Endothelial cell of umbilical vein (primary cell): ENCODE results near the gene CAND1. TPM values are rescaled to one million over a fixed set of nuclear protein-coding genes. Genes with fewer than 3 reads are reported as not detected.

ENCODE experiments used
- BruUV-seq: library from RNA; stranded (reverse); fragments of 400-500 nt; replicated peaks from 2 replicates; lab custom pipeline; 2021; lab: Mats Ljungman, UMichigan
- CTCF ChIA-PET: fragments of 300-600, 350-600 bp; sonication (Branson Sonifier 250); formaldehyde crosslinking; loops from one replicate; lab custom pipeline; 2021; ENCODE audit warnings: antibody characterized with exemption, inconsistent platforms; lab: Charles Lee
- POLR2A ChIA-PET: fragments of 300-600, 350-600 bp; sonication (Branson Sonifier 250); formaldehyde crosslinking; loops from one replicate; lab custom pipeline; 2021; ENCODE audit warnings: antibody characterized with exemption, inconsistent platforms; lab: Charles Lee
- DNase-seq: peaks from one replicate; pipeline ENCODE4 v3.0.0-alpha.2; 2011; ENCODE audit warnings: low read depth, low spot score
- FAIRE-seq: peaks from 2 replicates; lab custom pipeline; 2011; peaks lifted over from hg19 to GRCh38; lab: Jason Lieb, UNC
- H2AFZ ChIP-seq: 2 replicates; pipeline ENCODE4 v1.6.0; 2012; ENCODE audit warnings: low read depth, low read length, control low read depth, inconsistent platforms
- H3K27ac ChIP-seq: 2 replicates; pipeline ENCODE4 v1.5.1; 2011; ENCODE audit warnings: low read depth, mild to moderate bottlenecking, control low read depth, low read length, moderate library complexity; ENCODE audit not compliant: insufficient read depth
- H3K27me3 ChIP-seq, 2 experiments: 2 replicates each; pipeline versions ENCODE4 v1.6.0 to v1.6.1; 2011; ENCODE audit warnings: low read length in 2 of 2, mixed read lengths in 1 of 2; ENCODE audit not compliant: control insufficient read depth in 2 of 2, insufficient read depth in 2 of 2
- H3K36me3 ChIP-seq, 2 experiments: 2 replicates in 1 of 2; 3 replicates in 1 of 2; pipeline ENCODE4 v1.5.1; 2011; ENCODE audit warnings: low read length in 2 of 2, mild to moderate bottlenecking in 1 of 2, moderate library complexity in 1 of 2; ENCODE audit not compliant: control insufficient read depth in 2 of 2, insufficient read depth in 2 of 2; ENCODE audit errors: extremely low read depth in 1 of 2
- H3K4me1 ChIP-seq: 3 replicates; pipeline ENCODE4 v1.5.1; 2011; ENCODE audit warnings: mild to moderate bottlenecking, low read length; ENCODE audit not compliant: control insufficient read depth, insufficient read depth; ENCODE audit errors: extremely low read depth
- H3K4me2 ChIP-seq: 2 replicates; pipeline ENCODE4 v1.6.1; 2011; ENCODE audit warnings: low read length, control low read depth, mixed read lengths; ENCODE audit not compliant: insufficient read depth
- H3K4me3 ChIP-seq, 3 experiments: fragments of 200-600 bp in 1 of 3; sonication (generic), shearing (Covaris generic) in 1 of 3; replicated peaks in 1 of 3; 2 replicates each; pipeline ENCODE4 v1.5.1; 2011 to 2016; ENCODE audit warnings: control low read depth in 3 of 3, low read length in 3 of 3, mild to moderate bottlenecking in 2 of 3, inconsistent platforms in 1 of 3, low read depth in 1 of 3, moderate library complexity in 1 of 3; ENCODE audit not compliant: insufficient read depth in 1 of 3
- H3K79me2 ChIP-seq: 2 replicates; pipeline ENCODE4 v1.6.0; 2012; ENCODE audit warnings: low read length, inconsistent platforms; ENCODE audit not compliant: control insufficient read depth, insufficient read depth
- H3K9ac ChIP-seq: replicated peaks from 2 replicates; pipeline ENCODE3; 2011; ENCODE audit warnings: low read length, control low read depth; ENCODE audit not compliant: insufficient read depth; ENCODE audit errors: extremely low read depth
- H3K9me1 ChIP-seq: replicated peaks from 3 replicates; pipeline ENCODE4 v1.6.0; 2011; ENCODE audit warnings: mild to moderate bottlenecking, low read length; ENCODE audit not compliant: control insufficient read depth, insufficient read depth; ENCODE audit errors: extremely low read depth
- H3K9me3 ChIP-seq: replicated peaks from 2 replicates; pipeline ENCODE4 v1.5.1; 2012; ENCODE audit warnings: low read length, inconsistent platforms; ENCODE audit not compliant: control insufficient read depth, insufficient read depth
- H4K20me1 ChIP-seq: replicated peaks from 2 replicates; pipeline ENCODE3; 2011; ENCODE audit warnings: mild to moderate bottlenecking, low read length; ENCODE audit not compliant: control insufficient read depth, insufficient read depth; ENCODE audit errors: extremely low read depth
- CTCF ChIP-seq, 2 donors: IDR thresholded peaks; 1 replicate in 1 of 2; 2 replicates in 1 of 2; pipeline ENCODE4 v1.5.1; 2011; ENCODE audit warnings: low read length in 2 of 2, mild to moderate bottlenecking in 2 of 2, moderate library complexity in 2 of 2, control low read depth in 1 of 2, inconsistent platforms in 1 of 2, low read depth in 1 of 2; ENCODE audit not compliant: insufficient read depth in 1 of 2; ENCODE audit errors: extremely low read depth in 1 of 2
- EZH2 ChIP-seq: IDR thresholded peaks from 2 replicates; pipeline ENCODE4 v1.6.1; 2012; ENCODE audit warnings: borderline replicate concordance, low read depth, mild to moderate bottlenecking, moderate library complexity, low read length, inconsistent platforms; ENCODE audit not compliant: severe bottlenecking
- FOS ChIP-seq: IDR thresholded peaks from 2 replicates; pipeline ENCODE4 v1.6.1; 2011; ENCODE audit warnings: mild to moderate bottlenecking, low read length, moderate library complexity, borderline replicate concordance; ENCODE audit not compliant: insufficient read depth
- GATA2 ChIP-seq: IDR thresholded peaks from 2 replicates; pipeline ENCODE4 v1.7.0; 2011; ENCODE audit warnings: low read depth, mild to moderate bottlenecking, moderate library complexity, mixed read lengths, low read length; ENCODE audit not compliant: insufficient read length, insufficient read depth
- JUN ChIP-seq: IDR thresholded peaks from 2 replicates; pipeline ENCODE4 v1.6.1; 2011; ENCODE audit warnings: borderline replicate concordance, low read depth; ENCODE audit not compliant: insufficient read length, insufficient read depth
- MAX ChIP-seq: IDR thresholded peaks from 2 replicates; pipeline ENCODE4 v1.6.1; 2011; ENCODE audit not compliant: insufficient read depth, insufficient read length
- MYC ChIP-seq: IDR thresholded peaks from one replicate; pipeline ENCODE4 v1.6.1; 2011; ENCODE audit warnings: mild to moderate bottlenecking, low read depth, low read length
- POLR2A ChIP-seq: IDR thresholded peaks from 2 replicates; pipeline ENCODE4 v1.6.1; 2012; ENCODE audit warnings: low read depth, mild to moderate bottlenecking, control low read depth, low read length
- POLR2AphosphoS5 ChIP-seq: IDR thresholded peaks from 2 replicates; pipeline ENCODE4 v1.6.1; 2012; ENCODE audit warnings: low read depth, mild to moderate bottlenecking, control low read depth, low read length, moderate library complexity; ENCODE audit not compliant: insufficient read depth
- dilution Hi-C: fragments of 300-500 bp; cut with MboI; formaldehyde crosslinking; loops from one replicate; pipeline ENCODE4 v1.15.0; 2019; ENCODE audit warnings: low sequenced_read_pairs; ENCODE audit not compliant: extremely low pct_ligation_motif_present
- intact Hi-C: fragments of 100-400 bp; cut with micrococcal nuclease; formaldehyde crosslinking; loops from one replicate; pipeline ENCODE4 v1.10.0; 2022
- polyA plus RNA-seq, 4 experiments: library from polyadenylated mRNA; depleted of rRNA in 3 of 4; stranded (reverse) in 3 of 4; unstranded in 1 of 4; fragments of >200 nt; gene quantifications; 2 replicates each; pipeline versions ENCODE4 v1.2.1 to v1.2.3, GENCODE V29; 2011 to 2012; ENCODE audit warnings: missing spikeins in 1 of 4
- total RNA-seq: library from RNA; stranded (reverse); gene quantifications from 2 replicates; pipeline ENCODE4 v1.2.3, GENCODE V29; 2021

The CAND1 gene
- total and polyA plus RNA-seq, 2 donors (not counting 3 experiments of a cell fraction or from before 2014, with no cell fraction given) = 28.3 to 128 TPM

DNA sequence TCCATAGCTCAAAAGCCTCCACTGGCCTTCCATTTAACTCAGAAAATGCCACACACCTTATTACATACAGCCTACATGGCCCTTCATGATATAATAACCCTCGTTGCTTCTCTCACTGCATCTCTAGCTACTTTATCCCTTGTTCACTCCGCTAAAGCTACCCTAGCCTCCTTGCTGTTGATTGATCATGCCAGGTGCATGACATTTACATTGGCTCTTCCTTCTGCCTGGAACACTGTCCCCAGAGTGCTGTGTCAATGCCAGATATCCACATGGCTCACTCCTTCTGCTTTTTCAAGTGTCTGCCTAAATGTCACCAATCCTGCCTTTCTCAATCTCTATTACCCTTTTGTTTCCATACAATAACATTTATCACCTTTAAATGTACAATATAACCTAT lies 58.3 kb downstream of the CAND1 start:
- H3K27ac ChIP-seq = no peak overlapping the region
- no peaks in the 10 kb centered on the region for H3K79me2 ChIP-seq
- no peaks in the 10 kb centered on the region for H3K27me3 ChIP-seq
- H3K9me3 ChIP-seq = no peaks in the 10 kb centered on the region
- H3K36me3 ChIP-seq = no peaks in the 10 kb centered on the region
- dilution Hi-C loops = no loop called here
- FAIRE-seq (no peak), DNase-seq (no peak)
- H3K9me1 ChIP-seq = no peaks in the 10 kb centered on the region
- no peaks in the 10 kb centered on the region for H3K4me1 ChIP-seq
- H2AFZ ChIP-seq = no peak overlapping the region
- H4K20me1 ChIP-seq = no peaks in the 10 kb centered on the region
- TF ChIP-seq EZH2 (no peak), CTCF (IDR thresholded peaks at IDR 0.05; ENCODE audit: extremely low read depth in 1 of 2, insufficient read depth in 1 of 2, low read depth in 1 of 2, low read length in 2 of 2) (no peak), MYC (no peak), FOS (no peak)
- no peak overlapping the region for H3K4me2 ChIP-seq
- no TSS peak for BruUV-seq
- H3K9ac ChIP-seq = no peak overlapping the region
- POLR2A ChIA-PET = no interaction called here
- CTCF ChIA-PET = no interaction called here
- intact Hi-C loops = no loop called here
- H3K4me3 ChIP-seq = no peak overlapping the region

DNA sequence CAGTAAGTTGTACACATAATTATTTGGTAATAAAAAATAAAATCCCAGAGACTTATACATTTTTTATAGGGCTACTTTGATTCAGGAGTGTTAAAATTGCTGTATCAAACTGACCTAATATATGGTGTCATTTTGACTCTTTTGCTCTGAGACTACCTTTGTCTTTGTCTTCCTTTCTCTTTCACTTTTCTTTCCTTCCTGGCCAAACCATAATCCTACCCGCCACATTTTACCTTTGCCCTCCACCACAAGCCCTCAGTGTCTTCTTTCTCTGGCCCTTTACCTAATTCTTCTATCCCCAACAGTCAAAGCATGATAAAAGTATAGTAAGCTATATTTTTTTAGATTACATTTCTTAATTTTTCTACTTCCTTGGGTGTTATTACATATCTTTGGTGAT lies 62.0 kb downstream of the CAND1 start:
- Histone ChIP-seq H3K4me2 (no peak overlapping the region), H3K9me3 (no peaks in the 10 kb centered on the region), H3K9me1 (no peaks in the 10 kb centered on the region), H3K4me1 (no peaks in the 10 kb centered on the region), H3K27me3 (no peaks in the 10 kb centered on the region), H3K9ac (no peak overlapping the region), H2AFZ (no peak overlapping the region), H3K79me2 (no peaks in the 10 kb centered on the region), H3K4me3 (no peak overlapping the region), H3K27ac (no peak overlapping the region), H3K36me3 (no peaks in the 10 kb centered on the region), H4K20me1 (no peaks in the 10 kb centered on the region)
- CTCF ChIA-PET = interaction anchor here (2.0 to 2.3 kb wide), 2 partner anchors 62 to 612 kb away, joined by 4 to 5 read pairs; partner anchors contain the start of gene CAND1
- DNase-seq (no peak), FAIRE-seq (no peak)
- dilution Hi-C loops (no loop called here), intact Hi-C loops (no loop called here)
- BruUV-seq = no TSS peak
- POLR2A ChIA-PET = no interaction called here
- TF ChIP-seq POLR2AphosphoS5 = no peak
- TF ChIP-seq FOS = no peak
- no peak for TF ChIP-seq MYC
- TF ChIP-seq CTCF (IDR thresholded peaks at IDR 0.05; ENCODE audit: extremely low read depth in 1 of 2, insufficient read depth in 1 of 2, low read depth in 1 of 2, low read length in 2 of 2) = no peak
- TF ChIP-seq EZH2 = no peak
- no peak for TF ChIP-seq JUN
- no peak for TF ChIP-seq GATA2
- TF ChIP-seq POLR2A = no peak
- TF ChIP-seq MAX = no peak
